Measurements from ENCODE around the gene ATP6V0E1.

The ATP6V0E1 gene

DNA sequence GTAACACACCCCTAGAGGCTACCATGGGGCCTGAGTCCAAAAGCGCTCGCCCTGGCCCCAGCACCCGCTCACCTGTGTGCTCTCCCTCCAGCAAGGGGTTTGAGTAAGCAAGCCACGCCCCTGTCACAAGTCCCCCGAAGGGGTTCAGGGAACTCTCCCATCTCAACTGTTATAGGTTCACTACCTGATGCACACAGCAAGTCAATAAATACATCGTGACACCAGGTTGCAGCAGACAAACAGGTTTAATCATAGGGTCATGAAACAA, 64.2 kb downstream of the ATP6V0E1 start:
- no peaks in the 10 kb centered on the region for H3K79me2 ChIP-seq (ENCODE audit: insufficient read depth, low read length)
- no peak overlapping the region for H3K4me2 ChIP-seq (ENCODE audit: low read depth, low read length, poor library complexity, severe bottlenecking)
- no peak for TF ChIP-seq CTCF (conservative IDR thresholded peaks at IDR 0.05; ENCODE audit: low read length)
- TF ChIP-seq EZH2phosphoT487 (IDR thresholded peaks at IDR 0.05; ENCODE audit: borderline replicate concordance), result no peak
- H3K36me3 ChIP-seq (ENCODE audit: insufficient read depth, low read length), result no peaks in the 10 kb centered on the region
- no peaks in the 10 kb centered on the region for H3K4me1 ChIP-seq (ENCODE audit: insufficient read depth, low read length, poor library complexity, severe bottlenecking)
- H4K20me1 ChIP-seq (ENCODE audit: insufficient read depth, low read length, poor library complexity, severe bottlenecking), result no peaks in the 10 kb centered on the region
- H3F3A ChIP-seq (ENCODE audit: low read depth), result no peaks in the 10 kb centered on the region
- no peak overlapping the region for H3K4me3 ChIP-seq (ENCODE audit: low read length, poor library complexity, severe bottlenecking)
- no peaks in the 10 kb centered on the region for H3K9me3 ChIP-seq (ENCODE audit: insufficient read depth, low read depth, low read length)
- no peaks in the 10 kb centered on the region for H3K27me3 ChIP-seq (ENCODE audit: insufficient read depth, low read length, poor library complexity, severe bottlenecking)
- no peak overlapping the region for H2AFZ ChIP-seq (ENCODE audit: low read length)
- H3K9me2 ChIP-seq (replicated peaks; ENCODE audit: low read depth, low read length), result no peaks in the 10 kb centered on the region
- H3K9ac ChIP-seq (ENCODE audit: low read depth, low read length, poor library complexity, severe bottlenecking), result no peak overlapping the region

DNA sequence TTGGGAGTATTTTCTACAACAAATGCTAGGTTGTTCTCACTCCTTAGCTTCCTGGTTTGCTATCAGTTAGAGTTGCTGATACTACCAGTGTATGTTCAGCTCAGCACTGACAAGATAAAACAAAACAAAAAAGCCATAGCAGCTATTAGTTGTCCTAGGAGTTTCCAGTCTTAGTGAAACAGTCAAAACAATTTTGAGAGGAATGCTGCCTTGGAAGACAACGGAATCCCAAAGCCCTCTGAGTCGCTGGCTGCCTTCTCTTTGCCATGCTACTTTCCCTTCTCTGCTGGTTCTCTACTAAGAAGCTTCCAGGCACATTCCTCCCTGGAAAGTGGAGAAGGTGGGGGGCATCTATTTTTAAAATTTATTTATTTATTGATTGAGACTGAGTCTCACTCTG, 67.2 kb downstream of the ATP6V0E1 start:
- Histone ChIP-seq H2AFZ (ENCODE audit: low read length) (no peak overlapping the region), H3F3A (ENCODE audit: low read depth) (no peaks in the 10 kb centered on the region), H3K9me2 (replicated peaks; ENCODE audit: low read depth, low read length) (no peaks in the 10 kb centered on the region), H3K36me3 (ENCODE audit: insufficient read depth, low read length) (no peaks in the 10 kb centered on the region), H3K79me2 (ENCODE audit: insufficient read depth, low read length) (no peaks in the 10 kb centered on the region), H3K4me2 (ENCODE audit: low read depth, low read length, poor library complexity, severe bottlenecking) (no peak overlapping the region), H4K20me1 (ENCODE audit: insufficient read depth, low read length, poor library complexity, severe bottlenecking) (no peaks in the 10 kb centered on the region), H3K9me3 (ENCODE audit: insufficient read depth, low read depth, low read length) (no peaks in the 10 kb centered on the region), H3K4me3 (ENCODE audit: low read length, poor library complexity, severe bottlenecking) (no peak overlapping the region), H3K9ac (ENCODE audit: low read depth, low read length, poor library complexity, severe bottlenecking) (no peak overlapping the region), H3K4me1 (ENCODE audit: insufficient read depth, low read length, poor library complexity, severe bottlenecking) (peaks cover 5% of the 10 kb centered on the region), H3K27me3 (ENCODE audit: insufficient read depth, low read length, poor library complexity, severe bottlenecking) (no peaks in the 10 kb centered on the region)
- TF ChIP-seq CTCF (conservative IDR thresholded peaks at IDR 0.05; ENCODE audit: low read length) (no peak), EZH2phosphoT487 (IDR thresholded peaks at IDR 0.05; ENCODE audit: borderline replicate concordance) (no peak)

GRCh38 chr5:173051746-173052145, 68.2 kb downstream of the ATP6V0E1 start:
- no peak overlapping the region for H3K4me2 ChIP-seq (ENCODE audit: low read depth, low read length, poor library complexity, severe bottlenecking)

More at GRCh38 chr5:173051746-173052145, 68.2 kb downstream of the ATP6V0E1 start:
- Histone ChIP-seq H3K79me2 (ENCODE audit: insufficient read depth, low read length) (no peaks in the 10 kb centered on the region), H3K4me3 (ENCODE audit: low read length, poor library complexity, severe bottlenecking) (no peak overlapping the region), H3K4me1 (ENCODE audit: insufficient read depth, low read length, poor library complexity, severe bottlenecking) (peaks cover 5% of the 10 kb centered on the region), H4K20me1 (ENCODE audit: insufficient read depth, low read length, poor library complexity, severe bottlenecking) (no peaks in the 10 kb centered on the region), H3K9ac (ENCODE audit: low read depth, low read length, poor library complexity, severe bottlenecking) (no peak overlapping the region), H3F3A (ENCODE audit: low read depth) (no peaks in the 10 kb centered on the region), H2AFZ (ENCODE audit: low read length) (no peak overlapping the region), H3K9me3 (ENCODE audit: insufficient read depth, low read depth, low read length) (no peaks in the 10 kb centered on the region), H3K36me3 (ENCODE audit: insufficient read depth, low read length) (no peaks in the 10 kb centered on the region), H3K9me2 (replicated peaks; ENCODE audit: low read depth, low read length) (no peaks in the 10 kb centered on the region), H3K27me3 (ENCODE audit: insufficient read depth, low read length, poor library complexity, severe bottlenecking) (no peaks in the 10 kb centered on the region)
- TF ChIP-seq EZH2phosphoT487 (IDR thresholded peaks at IDR 0.05; ENCODE audit: borderline replicate concordance), result no peak
- TF ChIP-seq CTCF (conservative IDR thresholded peaks at IDR 0.05; ENCODE audit: low read length), result no peak

Measured in Loucy (cell line).